A549 treated with Mapracorat at 1 μM for 4 hours (cell line): ENCODE results near the gene ZNF749. TPM values are rescaled to one million over a fixed set of nuclear protein-coding genes. Genes with fewer than 3 reads are reported as not detected.

Source experiments
- total RNA-seq: library from RNA; stranded (reverse); fragments of 200-300 nt; extraction: Qiagen RNA extraction; gene quantifications from 5 replicates; pipeline ENCODE4 v1.2.3, GENCODE V29; 2022

Gene ZNF749
- total RNA-seq, result 14.1 to 16.4 TPM (median 15.0 TPM) in 5 replicates

GRCh38 chr19:57435062-57435978 is at the start of gene ZNF749:
Gene ZNF749 (plus strand): TSS chr19:57435325. CDS start chr19:57435579, 254 bp downstream.

GRCh38 chr19:57389730-57390598 is 45.2 kb upstream of the ZNF749 start, which contains the start of gene ZNF548:
Gene ZNF548 (plus strand): TSS chr19:57389854. CDS start chr19:57390100, 246 bp downstream.

GRCh38 chr19:57410877-57411671 is 24.1 kb upstream of the ZNF749 start, which contains the start of gene ZNF17:
Gene ZNF17 (plus strand): TSS chr19:57411161. CDS start chr19:57413616, 2,455 bp downstream.

GRCh38 chr19:57477191-57478008 is 42.3 kb downstream of the ZNF749 start, which contains the start of gene ZNF772:
Gene ZNF772 (minus strand): TSS chr19:57477566. CDS start chr19:57477309, 257 bp downstream.

DNA sequence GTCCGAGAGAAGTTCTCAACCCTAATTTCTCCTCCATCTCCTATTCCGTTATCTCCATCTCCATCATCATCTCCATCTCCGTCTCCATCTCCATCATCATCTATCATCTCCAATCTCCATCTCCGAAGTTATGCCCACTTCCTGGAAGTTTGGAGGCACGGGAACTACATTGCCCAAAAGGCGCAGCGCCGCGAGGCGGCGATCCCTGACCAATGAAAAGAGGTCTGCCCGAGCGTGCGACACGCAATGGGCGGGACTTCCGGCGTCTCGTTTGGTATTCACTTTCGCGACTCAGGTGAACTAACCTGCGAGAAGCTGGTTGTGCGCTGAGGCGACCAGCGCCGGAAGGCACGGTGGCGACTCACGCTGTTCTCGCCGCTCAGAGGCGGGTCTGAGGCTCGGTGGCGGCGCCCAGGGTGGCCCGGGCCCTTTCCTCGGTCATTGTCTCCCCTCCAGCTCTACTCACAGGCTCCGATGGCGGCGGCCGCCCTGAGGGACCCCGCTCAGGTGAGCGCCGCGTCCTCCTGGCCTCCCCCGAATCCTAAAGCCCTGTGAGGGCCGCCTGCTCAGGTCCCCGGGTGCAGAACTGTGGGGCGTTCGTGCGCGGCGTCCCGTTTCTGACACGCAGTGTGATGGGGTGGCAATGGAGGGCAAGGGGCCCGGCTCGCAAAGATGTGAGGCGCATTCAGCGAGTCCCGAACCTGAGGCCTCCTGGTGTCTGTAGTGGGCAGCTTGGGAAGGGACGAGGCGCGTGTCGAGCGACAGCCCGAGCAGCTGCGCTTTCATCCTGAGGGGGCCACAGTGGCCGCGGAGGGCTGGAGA is 52.6 kb downstream of the ZNF749 start, which contains the start of gene ZNF419:
ZNF419 (plus strand) TSS at position 274 of the 822 bp plus-strand sequence; CDS start at position 475, 201 bp downstream.

Other genes with a start within 250 kb of the ZNF749 start
- gene ZNF264, start 243.8 kb upstream of the ZNF749 start, total RNA-seq, result 5.5 to 9.0 TPM (median 8.4 TPM) in 5 replicates
- gene AURKC, start 204.3 kb upstream of the ZNF749 start, total RNA-seq, result 0.25 to 0.66 TPM (median 0.49 TPM) in 4 of 5 replicates, not detected in the other
- 1.4 to 2.7 TPM (median 1.9 TPM) in 5 replicates for gene ZNF805, start 194.7 kb upstream of the ZNF749 start, total RNA-seq
- gene ZNF460, start 154.8 kb upstream of the ZNF749 start, total RNA-seq, result 0.81 to 1.2 TPM (median 1.1 TPM) in 5 replicates
- 1.1 to 1.7 TPM (median 1.6 TPM) in 5 replicates for gene ZNF543, start 114.9 kb upstream of the ZNF749 start, total RNA-seq
- 2.1 to 2.7 TPM (median 2.4 TPM) in 5 replicates for gene ZNF304, start 84.1 kb upstream of the ZNF749 start, total RNA-seq
- gene TRAPPC2B, start 71.8 kb upstream of the ZNF749 start, total RNA-seq, result 13.7 to 16.4 TPM (median 16.3 TPM) in 5 replicates
- gene ZNF547, start 71.8 kb upstream of the ZNF749 start, total RNA-seq, result 0.85 to 1.5 TPM (median 1.4 TPM) in 5 replicates
- gene ZNF548, start 45.5 kb upstream of the ZNF749 start, total RNA-seq, result 3.3 to 5.0 TPM (median 3.7 TPM) in 5 replicates
- 3.8 to 7.0 TPM (median 4.9 TPM) in 5 replicates for gene ZNF17, start 24.2 kb upstream of the ZNF749 start, total RNA-seq
- 0.06 to 0.11 TPM in 2 of 5 replicates, not detected in the others for gene VN1R1, start 21.8 kb downstream of the ZNF749 start, total RNA-seq
- gene ZNF772, start 42.2 kb downstream of the ZNF749 start, total RNA-seq, result 0.73 to 1.4 TPM (median 1.2 TPM) in 5 replicates
- 4.9 to 7.9 TPM (median 6.7 TPM) in 5 replicates for gene ZNF419, start 52.4 kb downstream of the ZNF749 start, total RNA-seq
- 4.1 to 6.7 TPM (median 4.4 TPM) in 5 replicates for gene ZNF773, start 64.6 kb downstream of the ZNF749 start, total RNA-seq
- gene ZNF549, start 92.0 kb downstream of the ZNF749 start, total RNA-seq, result 1.4 to 1.9 TPM (median 1.7 TPM) in 5 replicates
- 2.5 to 5.4 TPM (median 3.8 TPM) in 5 replicates for gene ZNF550, start 124.5 kb downstream of the ZNF749 start, total RNA-seq
- gene ZNF416, start 143.6 kb downstream of the ZNF749 start, total RNA-seq, result 3.4 to 5.0 TPM (median 4.2 TPM) in 5 replicates
- gene ZIK1, start 148.8 kb downstream of the ZNF749 start, total RNA-seq, result not detected in 5 replicates
- 4.7 to 5.7 TPM (median 5.1 TPM) in 5 replicates for gene ZNF530, start 164.6 kb downstream of the ZNF749 start, total RNA-seq
- 8.3 to 9.8 TPM (median 8.7 TPM) in 5 replicates for gene ZNF134, start 178.9 kb downstream of the ZNF749 start, total RNA-seq
- gene ZNF211, start 197.8 kb downstream of the ZNF749 start, total RNA-seq, result 5.3 to 6.7 TPM (median 5.8 TPM) in 5 replicates
- not detected in 5 replicates for gene ZSCAN4, start 233.6 kb downstream of the ZNF749 start, total RNA-seq
- 4.4 to 6.7 TPM (median 5.3 TPM) in 5 replicates for gene ZNF551, start 246.7 kb downstream of the ZNF749 start, total RNA-seq